Mesothelial cell of epicardium (in vitro differentiated cells): ENCODE data around the gene MAPK14. TPM values are rescaled to one million over a fixed set of nuclear protein-coding genes. Genes with fewer than 3 reads are reported as not detected.

Experiments used
- DNase-seq, 2 experiments: peaks; one replicate each; pipeline ENCODE4 v3.0.0; 2021; ENCODE audit warnings: low spot score in 2 of 2; ENCODE audit not compliant: unreplicated experiment in 2 of 2
- H3K27ac Mint-ChIP-seq: 2 replicates; pipeline ENCODE4 v1.8.0; 2021; ENCODE audit warnings: mixed read lengths
- H3K27me3 Mint-ChIP-seq: 2 replicates; pipeline ENCODE4 v1.8.0; 2021; ENCODE audit warnings: low read depth, mixed read lengths
- H3K36me3 Mint-ChIP-seq: 2 replicates; pipeline ENCODE4 v1.8.0; 2021; ENCODE audit warnings: mixed read lengths
- H3K4me1 Mint-ChIP-seq: 2 replicates; pipeline ENCODE4 v1.8.0; 2021; ENCODE audit warnings: mixed read lengths
- H3K4me3 Mint-ChIP-seq: 2 replicates; pipeline ENCODE4 v1.8.0; 2021; ENCODE audit warnings: mild to moderate bottlenecking, moderate library complexity, mixed read lengths
- H3K9me3 Mint-ChIP-seq: 2 replicates; pipeline ENCODE4 v1.8.0; 2021; ENCODE audit warnings: mixed read lengths
- CTCF ChIP-seq: fragments of 200-600 bp; sonication (generic); IDR thresholded peaks from one replicate; pipeline ENCODE4 v1.5.0; 2021; ENCODE audit warnings: antibody characterized with exemption; ENCODE audit not compliant: unreplicated experiment
- total RNA-seq: library from RNA; stranded (reverse); gene quantifications from 3 replicates; pipeline ENCODE4 v1.2.1, GENCODE V29; 2021

The MAPK14 gene
- total RNA-seq, 1 donor from 2014 or later, result 54.8 TPM

DNA sequence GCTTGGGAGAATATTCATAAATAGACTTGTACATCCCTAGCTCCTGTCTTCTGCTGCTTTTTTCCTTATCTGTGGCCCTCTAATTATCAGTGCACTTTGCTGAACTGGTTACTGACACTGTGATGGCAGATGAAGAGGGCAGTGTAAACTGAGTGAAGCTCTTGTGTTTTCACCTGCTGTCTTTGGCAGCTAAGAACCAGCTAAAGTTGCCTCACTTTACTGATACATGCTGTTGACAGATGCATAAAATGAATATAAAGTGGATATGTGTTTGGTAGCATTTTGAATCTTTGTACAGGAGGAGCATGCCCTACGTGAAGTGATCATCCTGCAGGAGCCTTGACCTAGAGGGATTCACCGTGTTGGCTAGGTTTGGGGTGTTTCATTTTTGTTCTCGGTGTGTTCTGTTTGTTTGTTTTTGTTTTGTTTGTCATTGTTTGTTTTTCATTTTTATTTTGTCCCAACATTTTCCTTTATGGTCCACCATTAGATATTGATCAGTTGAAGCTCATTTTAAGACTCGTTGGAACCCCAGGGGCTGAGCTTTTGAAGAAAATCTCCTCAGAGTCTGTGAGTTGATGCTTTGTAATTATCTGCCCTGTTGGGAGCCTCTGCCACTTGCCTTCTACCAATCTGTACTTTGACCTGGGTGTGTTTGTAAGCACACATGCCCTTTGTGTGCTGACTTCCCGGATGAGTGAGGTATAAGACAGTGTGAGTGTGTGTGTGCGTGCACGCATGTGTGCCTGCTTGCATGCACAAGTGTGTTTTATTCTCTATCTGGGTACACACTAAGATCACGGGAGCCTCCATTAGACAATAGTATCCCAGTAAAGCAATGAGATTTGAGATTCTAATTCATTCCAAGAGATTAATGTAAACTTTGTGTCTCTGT is 68.1 kb downstream of the MAPK14 start:
- Mint-ChIP-seq H3K4me1 (peaks cover 27% of the 10 kb centered on the region), H3K36me3 (peaks cover 3% of the 10 kb centered on the region), H3K4me3 (no peak overlapping the region), H3K9me3 (no peaks in the 10 kb centered on the region), H3K27me3 (no peaks in the 10 kb centered on the region), H3K27ac (peak overlapping the region; percentile 30)
- DNase-seq, result no peak
- TF ChIP-seq CTCF, result no peak

DNA sequence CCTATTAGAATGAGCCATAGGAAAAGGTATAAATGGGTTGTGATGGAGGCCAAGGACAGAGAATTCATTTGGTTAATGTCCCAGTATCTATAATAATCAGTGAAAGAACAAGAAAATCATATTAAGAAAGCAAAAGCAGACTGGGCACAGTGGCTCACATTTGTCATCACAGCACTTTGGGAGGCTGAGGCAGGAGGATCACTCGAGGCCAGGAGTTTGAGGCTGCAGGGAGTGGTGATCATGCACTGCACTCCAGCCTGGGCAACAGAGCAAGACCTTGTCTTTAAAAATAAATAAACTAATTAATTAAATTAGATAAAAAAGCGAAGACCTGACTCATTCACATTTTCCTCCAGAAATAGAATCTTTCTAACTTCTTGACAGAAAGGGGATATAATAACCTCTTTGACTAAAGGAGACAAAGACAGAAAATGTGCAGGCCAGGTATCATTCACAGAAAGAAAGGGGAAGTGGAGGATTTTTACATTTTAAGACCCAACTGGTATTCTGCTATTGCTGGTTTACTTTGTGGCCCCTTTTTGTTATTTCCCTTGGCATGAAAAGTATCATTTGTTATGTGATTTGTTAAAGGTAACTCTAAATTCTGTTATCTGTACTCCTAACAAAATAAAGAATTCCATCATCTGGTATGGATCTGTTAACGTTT is 70.8 kb downstream of the MAPK14 start:
- H3K27me3 Mint-ChIP-seq, result no peaks in the 10 kb centered on the region
- DNase-seq, result no peak
- H3K4me3 Mint-ChIP-seq, result no peak overlapping the region
- no peak for TF ChIP-seq CTCF
- H3K36me3 Mint-ChIP-seq, result peaks cover 16% of the 10 kb centered on the region
- no peaks in the 10 kb centered on the region for H3K9me3 Mint-ChIP-seq
- H3K27ac Mint-ChIP-seq, result peak overlapping the region; percentile 82
- H3K4me1 Mint-ChIP-seq, result peaks cover 27% of the 10 kb centered on the region

GRCh38 chr6:36098920-36099647 is 71.5 kb downstream of the MAPK14 start:
- Mint-ChIP-seq H3K4me1 (peaks cover 27% of the 10 kb centered on the region), H3K27me3 (no peaks in the 10 kb centered on the region), H3K9me3 (no peaks in the 10 kb centered on the region), H3K4me3 (no peak overlapping the region), H3K27ac (peak overlapping the region; percentile 82), H3K36me3 (peaks cover 20% of the 10 kb centered on the region)
- no peak for TF ChIP-seq CTCF
- no peak for DNase-seq

GRCh38 chr6:36099869-36100483 is 72.4 kb downstream of the MAPK14 start:
- Mint-ChIP-seq H3K4me1 (peaks cover 21% of the 10 kb centered on the region), H3K27ac (peak overlapping the region; percentile 30), H3K4me3 (no peak overlapping the region), H3K9me3 (no peaks in the 10 kb centered on the region), H3K27me3 (no peaks in the 10 kb centered on the region), H3K36me3 (peaks cover 22% of the 10 kb centered on the region)
- no peak for DNase-seq
- no peak for TF ChIP-seq CTCF

GRCh38 chr6:36101691-36102090 is 74.1 kb downstream of the MAPK14 start:
- no peak for TF ChIP-seq CTCF
- Mint-ChIP-seq H3K4me1 (peaks cover 16% of the 10 kb centered on the region), H3K27ac (no peak overlapping the region), H3K27me3 (no peaks in the 10 kb centered on the region), H3K9me3 (no peaks in the 10 kb centered on the region), H3K36me3 (peaks cover 22% of the 10 kb centered on the region), H3K4me3 (no peak overlapping the region)
- DNase-seq, result no peak
